Measurements from ENCODE around the gene TMEM62.

DNA sequence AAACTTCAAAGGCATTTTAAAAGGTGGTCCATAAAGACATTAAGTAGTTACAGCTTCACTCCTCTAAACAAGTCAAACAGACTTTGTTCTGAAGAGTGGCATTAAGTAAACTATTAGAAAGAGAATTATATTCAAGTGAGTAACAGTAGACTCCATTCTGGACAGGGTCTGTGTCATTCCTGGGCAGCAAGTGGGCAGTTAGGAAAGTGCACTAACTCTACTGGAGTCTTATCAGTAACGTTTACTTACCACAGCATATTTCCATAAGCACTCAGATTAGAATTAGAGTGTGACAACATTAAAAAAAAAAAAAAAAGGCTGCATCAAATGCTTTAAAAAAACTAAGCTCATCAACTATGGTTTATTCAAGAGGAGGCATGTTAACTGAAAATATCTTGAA lies 38.1 kb upstream of the TMEM62 start:
- TF ChIP-seq, protein P1, sequence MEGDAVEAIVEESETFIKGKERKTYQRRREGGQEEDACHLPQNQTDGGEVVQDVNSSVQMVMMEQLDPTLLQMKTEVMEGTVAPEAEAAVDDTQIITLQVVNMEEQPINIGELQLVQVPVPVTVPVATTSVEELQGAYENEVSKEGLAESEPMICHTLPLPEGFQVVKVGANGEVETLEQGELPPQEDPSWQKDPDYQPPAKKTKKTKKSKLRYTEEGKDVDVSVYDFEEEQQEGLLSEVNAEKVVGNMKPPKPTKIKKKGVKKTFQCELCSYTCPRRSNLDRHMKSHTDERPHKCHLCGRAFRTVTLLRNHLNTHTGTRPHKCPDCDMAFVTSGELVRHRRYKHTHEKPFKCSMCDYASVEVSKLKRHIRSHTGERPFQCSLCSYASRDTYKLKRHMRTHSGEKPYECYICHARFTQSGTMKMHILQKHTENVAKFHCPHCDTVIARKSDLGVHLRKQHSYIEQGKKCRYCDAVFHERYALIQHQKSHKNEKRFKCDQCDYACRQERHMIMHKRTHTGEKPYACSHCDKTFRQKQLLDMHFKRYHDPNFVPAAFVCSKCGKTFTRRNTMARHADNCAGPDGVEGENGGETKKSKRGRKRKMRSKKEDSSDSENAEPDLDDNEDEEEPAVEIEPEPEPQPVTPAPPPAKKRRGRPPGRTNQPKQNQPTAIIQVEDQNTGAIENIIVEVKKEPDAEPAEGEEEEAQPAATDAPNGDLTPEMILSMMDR (IDR thresholded peaks at IDR 0.05; ENCODE audit: low read depth, low read length) = no peak
- no peak for TF ChIP-seq POLR2A (IDR thresholded peaks at IDR 0.05; ENCODE audit: extremely low read depth, insufficient read length)
- no peak for TF ChIP-seq MAX (IDR thresholded peaks at IDR 0.05; ENCODE audit: low read depth, low read length)

Data from NB4 (cell line).